ENCODE data around the gene GRB2.

GRCh38 chr17:75315541-75316243 is 89.8 kb downstream of the GRB2 start:
- TF ChIP-seq, protein P1, sequence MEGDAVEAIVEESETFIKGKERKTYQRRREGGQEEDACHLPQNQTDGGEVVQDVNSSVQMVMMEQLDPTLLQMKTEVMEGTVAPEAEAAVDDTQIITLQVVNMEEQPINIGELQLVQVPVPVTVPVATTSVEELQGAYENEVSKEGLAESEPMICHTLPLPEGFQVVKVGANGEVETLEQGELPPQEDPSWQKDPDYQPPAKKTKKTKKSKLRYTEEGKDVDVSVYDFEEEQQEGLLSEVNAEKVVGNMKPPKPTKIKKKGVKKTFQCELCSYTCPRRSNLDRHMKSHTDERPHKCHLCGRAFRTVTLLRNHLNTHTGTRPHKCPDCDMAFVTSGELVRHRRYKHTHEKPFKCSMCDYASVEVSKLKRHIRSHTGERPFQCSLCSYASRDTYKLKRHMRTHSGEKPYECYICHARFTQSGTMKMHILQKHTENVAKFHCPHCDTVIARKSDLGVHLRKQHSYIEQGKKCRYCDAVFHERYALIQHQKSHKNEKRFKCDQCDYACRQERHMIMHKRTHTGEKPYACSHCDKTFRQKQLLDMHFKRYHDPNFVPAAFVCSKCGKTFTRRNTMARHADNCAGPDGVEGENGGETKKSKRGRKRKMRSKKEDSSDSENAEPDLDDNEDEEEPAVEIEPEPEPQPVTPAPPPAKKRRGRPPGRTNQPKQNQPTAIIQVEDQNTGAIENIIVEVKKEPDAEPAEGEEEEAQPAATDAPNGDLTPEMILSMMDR (IDR thresholded peaks at IDR 0.05; ENCODE audit: insufficient read depth, low read length) = no peak
- TF ChIP-seq GABPA (IDR thresholded peaks at IDR 0.05; ENCODE audit: low read depth) (no peak), POLR2AphosphoS5 (IDR thresholded peaks at IDR 0.05; ENCODE audit: low read depth) (peak; percentile 15; the same call in 1 of the 2 replicates)
- TF ChIP-seq, protein P2, sequence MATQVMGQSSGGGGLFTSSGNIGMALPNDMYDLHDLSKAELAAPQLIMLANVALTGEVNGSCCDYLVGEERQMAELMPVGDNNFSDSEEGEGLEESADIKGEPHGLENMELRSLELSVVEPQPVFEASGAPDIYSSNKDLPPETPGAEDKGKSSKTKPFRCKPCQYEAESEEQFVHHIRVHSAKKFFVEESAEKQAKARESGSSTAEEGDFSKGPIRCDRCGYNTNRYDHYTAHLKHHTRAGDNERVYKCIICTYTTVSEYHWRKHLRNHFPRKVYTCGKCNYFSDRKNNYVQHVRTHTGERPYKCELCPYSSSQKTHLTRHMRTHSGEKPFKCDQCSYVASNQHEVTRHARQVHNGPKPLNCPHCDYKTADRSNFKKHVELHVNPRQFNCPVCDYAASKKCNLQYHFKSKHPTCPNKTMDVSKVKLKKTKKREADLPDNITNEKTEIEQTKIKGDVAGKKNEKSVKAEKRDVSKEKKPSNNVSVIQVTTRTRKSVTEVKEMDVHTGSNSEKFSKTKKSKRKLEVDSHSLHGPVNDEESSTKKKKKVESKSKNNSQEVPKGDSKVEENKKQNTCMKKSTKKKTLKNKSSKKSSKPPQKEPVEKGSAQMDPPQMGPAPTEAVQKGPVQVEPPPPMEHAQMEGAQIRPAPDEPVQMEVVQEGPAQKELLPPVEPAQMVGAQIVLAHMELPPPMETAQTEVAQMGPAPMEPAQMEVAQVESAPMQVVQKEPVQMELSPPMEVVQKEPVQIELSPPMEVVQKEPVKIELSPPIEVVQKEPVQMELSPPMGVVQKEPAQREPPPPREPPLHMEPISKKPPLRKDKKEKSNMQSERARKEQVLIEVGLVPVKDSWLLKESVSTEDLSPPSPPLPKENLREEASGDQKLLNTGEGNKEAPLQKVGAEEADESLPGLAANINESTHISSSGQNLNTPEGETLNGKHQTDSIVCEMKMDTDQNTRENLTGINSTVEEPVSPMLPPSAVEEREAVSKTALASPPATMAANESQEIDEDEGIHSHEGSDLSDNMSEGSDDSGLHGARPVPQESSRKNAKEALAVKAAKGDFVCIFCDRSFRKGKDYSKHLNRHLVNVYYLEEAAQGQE (IDR thresholded peaks at IDR 0.05; ENCODE audit: insufficient replicate concordance, low read depth) = no peak
